ENCODE data around the gene GABRA5.

Gene GABRA5

GRCh38 chr15:26985050-26985449 is 118.2 kb downstream of the GABRA5 start:
- no peak for DNase-seq (ENCODE audit: extremely low read depth in 1 of 2, low read depth in 1 of 2)

GRCh38 chr15:26996250-26996649 is 129.4 kb downstream of the GABRA5 start:
- DNase-seq (ENCODE audit: extremely low read depth in 1 of 2, low read depth in 1 of 2): no peak

All from activated CD8-positive, alpha-beta memory T cell treated with anti-CD3 and anti-CD28 coated beads for 1 hour (primary cell).